A549 (cell line): ENCODE measurements around the gene CPT1B. TPM values are rescaled to one million over a fixed set of nuclear protein-coding genes. Genes with fewer than 3 reads are reported as not detected.

Experiments used
- ATAC-seq, 2 experiments: fragments of 200-7000 bp in 1 of 2; fragments of >200 bp in 1 of 2; cut with Nextera tagmentation in 1 of 2; cut with Tn5 transposase in 1 of 2; 3 replicates each; pipeline versions ENCODE4 v1.8.0 to v1.9.1; 2018 to 2020; ENCODE audit warnings: mild to moderate bottlenecking in 1 of 2, moderate library complexity in 1 of 2
- CTCF ChIA-PET: fragments of 300-600 bp; sonication (Branson Sonifier 250); formaldehyde crosslinking; extraction: SDS; loops from one replicate; lab custom pipeline; 2021; ENCODE audit warnings: antibody characterized with exemption, inconsistent platforms; lab: Yijun Ruan, JAX
- POLR2A ChIA-PET: fragments of 350-600 bp; formaldehyde crosslinking; extraction: SDS; loops from one replicate; lab custom pipeline; 2021; ENCODE audit warnings: antibody characterized with exemption, inconsistent platforms; lab: Yijun Ruan, JAX
- DNase-seq, 2 experiments: peaks; one replicate each; pipeline versions ENCODE4 v3.0.0 to v3.0.0-alpha.2; 2011 to 2016; ENCODE audit warnings: low read depth in 1 of 2, low spot score in 1 of 2
- FAIRE-seq: peaks from 2 replicates; lab custom pipeline; 2011; peaks lifted over from hg19 to GRCh38; lab: Jason Lieb, UNC
- H3K27ac ChIP-seq, 2 experiments: fragments of >200 bp; sonication (Bioruptor Twin); formaldehyde crosslinking; 3 replicates each; pipeline ENCODE4 v1.5.1; 2016 to 2017
- H3K4me1 ChIP-seq: fragments of >200 bp; sonication (Bioruptor Twin); formaldehyde crosslinking; 3 replicates; pipeline ENCODE4 v1.6.1; 2016
- H3K4me2 ChIP-seq: fragments of >200 bp; sonication (Bioruptor Twin); formaldehyde crosslinking; 3 replicates; pipeline ENCODE4 v1.6.1; 2016
- H3K4me3 ChIP-seq: fragments of >200 bp; sonication (Bioruptor Twin); formaldehyde crosslinking; 3 replicates; pipeline ENCODE4 v1.5.1; 2016
- H3K9me3 ChIP-seq: fragments of >200 bp; sonication (Bioruptor Twin); formaldehyde crosslinking; 3 replicates; pipeline ENCODE4 v1.6.1; 2016
- CBX8 ChIP-seq: fragments of 200-600 bp; sonication (generic); IDR thresholded peaks from 2 replicates; pipeline ENCODE4 v1.6.1; 2016
- CTCF ChIP-seq: fragments of >200 bp; sonication (Bioruptor Twin); formaldehyde crosslinking; IDR thresholded peaks from 3 replicates; pipeline ENCODE4 v1.5.1; 2016
- E2F6 ChIP-seq: IDR thresholded peaks from 2 replicates; pipeline ENCODE4 v1.6.1; 2012; ENCODE audit warnings: low read depth, borderline replicate concordance
- ELK1 ChIP-seq: fragments of 150-350 bp; IDR thresholded peaks from 2 replicates; pipeline ENCODE4 v1.6.1; 2014; ENCODE audit warnings: low read depth, mild to moderate bottlenecking, low read length
- FOXS1 ChIP-seq: fragments of 250-450 bp; sonication (Bioruptor Pico); IDR thresholded peaks from 2 replicates; pipeline ENCODE4 v1.5.0; 2020; ENCODE audit warnings: mild to moderate bottlenecking, moderate library complexity
- HOXB5 ChIP-seq: fragments of 250-450 bp; sonication (Bioruptor Pico); IDR thresholded peaks from 2 replicates; pipeline ENCODE4 v1.5.0; 2020; ENCODE audit warnings: mild to moderate bottlenecking, moderate library complexity
- JUN ChIP-seq, 2 experiments: fragments of >200 bp; sonication (Bioruptor Twin); formaldehyde crosslinking; IDR thresholded peaks; 2 replicates in 1 of 2; 3 replicates in 1 of 2; pipeline ENCODE4 v1.6.1; 2016 to 2017
- MAZ ChIP-seq: fragments of 150-350 bp; IDR thresholded peaks from 2 replicates; pipeline ENCODE4 v1.6.1; 2014; ENCODE audit warnings: antibody characterized with exemption, low read depth, low read length, borderline replicate concordance
- MYC ChIP-seq: IDR thresholded peaks from 2 replicates; pipeline ENCODE4 v1.6.1; 2012; ENCODE audit warnings: mild to moderate bottlenecking, inconsistent platforms, low read length, improper control_type of control experiment, borderline replicate concordance
- NR3C1 ChIP-seq: fragments of >200 bp; sonication (Bioruptor Twin); formaldehyde crosslinking; IDR thresholded peaks from 3 replicates; pipeline ENCODE4 v1.6.1; 2017
- PHF8 ChIP-seq: fragments of 200-600 bp; sonication (generic); IDR thresholded peaks from 2 replicates; pipeline ENCODE4 v1.6.1; 2016; ENCODE audit warnings: low read depth, mild to moderate bottlenecking, antibody characterized with exemption, moderate library complexity, borderline replicate concordance
- POLR2A ChIP-seq: IDR thresholded peaks from 2 replicates; pipeline ENCODE4 v1.6.1; 2012; ENCODE audit warnings: mild to moderate bottlenecking, low read length
- POLR2AphosphoS2 ChIP-seq: conservative IDR thresholded peaks from 2 replicates; pipeline ENCODE4 v1.6.1; 2012; ENCODE audit warnings: low read length, improper control_type of control experiment, inconsistent platforms
- RAD21 ChIP-seq, 2 experiments: fragments of >200 bp in 1 of 2; sonication (Bioruptor Twin) in 1 of 2; formaldehyde crosslinking in 1 of 2; IDR thresholded peaks in 1 of 2; conservative IDR thresholded peaks in 1 of 2; 2 replicates in 1 of 2; 3 replicates in 1 of 2; pipeline ENCODE4 v1.6.1; 2012 to 2018; ENCODE audit warnings: inconsistent platforms in 1 of 2
- RNF2 ChIP-seq: fragments of 200-600 bp; sonication (generic); IDR thresholded peaks from 2 replicates; pipeline ENCODE4 v1.6.1; 2016; ENCODE audit warnings: low read depth, mild to moderate bottlenecking, antibody characterized with exemption, moderate library complexity, borderline replicate concordance
- SMC3 ChIP-seq: fragments of >200 bp; sonication (Bioruptor Twin); formaldehyde crosslinking; IDR thresholded peaks from 3 replicates; pipeline ENCODE4 v1.6.1; 2018; ENCODE audit warnings: inconsistent platforms
- TP53 ChIP-seq: fragments of 250-450 bp; sonication (Bioruptor Pico); IDR thresholded peaks from 2 replicates; pipeline ENCODE4 v1.5.0; 2021; ENCODE audit warnings: mild to moderate bottlenecking, moderate library complexity
- WGBS: methylation state at CpG from one replicate; pipeline ENCODE4 v1.1.6; 2017; ENCODE audit errors: missing lambda C conversion rate; 5-methylcytosine and 5-hydroxymethylcytosine counted together
- polyA plus RNA-seq, 4 experiments: library from polyadenylated mRNA; depleted of rRNA in 3 of 4; stranded (reverse); fragments of >200 nt; fragmentation: RNase III in 1 of 4; extraction: RNeasy Plus Mini Kit Qiagen cat#74134 plus additional on column Dnase treatment in 1 of 4; gene quantifications; 2 replicates in 3 of 4; 3 replicates in 1 of 4; pipeline ENCODE4 v1.2.3, GENCODE V29; 2011 to 2017
- TF ChIP-seq, protein P1 (sequence below): IDR thresholded peaks from 2 replicates; pipeline ENCODE4 v1.6.1; 2012
- TF ChIP-seq, protein P2 (sequence below): fragments of >200 bp; sonication (Bioruptor Twin); formaldehyde crosslinking; IDR thresholded peaks from 3 replicates; pipeline ENCODE4 v1.6.1; 2016

The CPT1B gene
- polyA plus RNA-seq, 2 of the 4 experiments (the other 2 are of a cell fraction): 12.1 to 26.5 TPM

- peak overlapping the region; percentile 70 for H3K4me3 ChIP-seq
- DNase-seq (peak; percentile 53 to 74), ATAC-seq (peak; percentile 28), FAIRE-seq (no peak)
- H3K9me3 ChIP-seq: no peaks in the 10 kb centered on the region
- WGBS: no CpG with 5 or more reads among the region's 77 CpGs
- peaks cover 20% of the 10 kb centered on the region for H3K4me1 ChIP-seq
- ChIA-PET CTCF (interaction anchor here (0.7 to 2.7 kb wide), 32 partner anchors 9 to 385 kb away, joined by 3 to 31 read pairs (median 4); partner anchors contain the start of genes KLHDC7B, LMF2, NCAPH2 and SYCE3), POLR2A (interaction anchor here (0.6 to 2.8 kb wide), 9 partner anchors 13 to 336 kb away, joined by 3 to 36 read pairs (median 4); partner anchors contain the start of genes CHKB, KLHDC7B, LMF2 and NCAPH2)
- H3K27ac ChIP-seq: peak overlapping the region; percentile 92 to 99
- TF ChIP-seq SMC3 (peak; percentile 38), CBX8 (no peak), RAD21 (conservative IDR thresholded peaks at IDR 0.05 in 1 of 2, IDR thresholded peaks at IDR 0.05 in 1 of 2) (peak in 1 of 2 experiments; percentile 33; a peak in 1 of 5 replicates), CTCF (peak; percentile 68), POLR2A (peak; percentile 23), PHF8 (peak; percentile 39; the same call in 1 of the 2 replicates), RNF2 (no peak), ELK1 (no peak), HOXB5 (no peak), FOXS1 (CRISPR knock-in tag) (no peak), POLR2AphosphoS2 (no peak), JUN (IDR thresholded peaks at IDR 0.05) (peak in 1 of 2 experiments; percentile 65; a peak in 3 of 5 replicates), TP53 (CRISPR knock-in tag) (0 out of 2 replicates have a peak, but pooled peaks have one; percentile 10), MAZ (no peak), MYC (0 out of 2 replicates have a peak, but pooled peaks have one; percentile 17)
- TF ChIP-seq, protein P1, sequence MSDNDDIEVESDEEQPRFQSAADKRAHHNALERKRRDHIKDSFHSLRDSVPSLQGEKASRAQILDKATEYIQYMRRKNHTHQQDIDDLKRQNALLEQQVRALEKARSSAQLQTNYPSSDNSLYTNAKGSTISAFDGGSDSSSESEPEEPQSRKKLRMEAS: peak; percentile 69
- TF ChIP-seq, protein P2, sequence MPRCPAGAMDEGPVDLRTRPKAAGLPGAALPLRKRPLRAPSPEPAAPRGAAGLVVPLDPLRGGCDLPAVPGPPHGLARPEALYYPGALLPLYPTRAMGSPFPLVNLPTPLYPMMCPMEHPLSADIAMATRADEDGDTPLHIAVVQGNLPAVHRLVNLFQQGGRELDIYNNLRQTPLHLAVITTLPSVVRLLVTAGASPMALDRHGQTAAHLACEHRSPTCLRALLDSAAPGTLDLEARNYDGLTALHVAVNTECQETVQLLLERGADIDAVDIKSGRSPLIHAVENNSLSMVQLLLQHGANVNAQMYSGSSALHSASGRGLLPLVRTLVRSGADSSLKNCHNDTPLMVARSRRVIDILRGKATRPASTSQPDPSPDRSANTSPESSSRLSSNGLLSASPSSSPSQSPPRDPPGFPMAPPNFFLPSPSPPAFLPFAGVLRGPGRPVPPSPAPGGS: 0 out of 3 replicates have a peak, but pooled peaks have one; percentile 14
- peak overlapping the region; percentile 96 for H3K4me2 ChIP-seq
Measured at GRCh38 chr22:50526108-50526833, 52.0 kb downstream of the CPT1B start.

DNA sequence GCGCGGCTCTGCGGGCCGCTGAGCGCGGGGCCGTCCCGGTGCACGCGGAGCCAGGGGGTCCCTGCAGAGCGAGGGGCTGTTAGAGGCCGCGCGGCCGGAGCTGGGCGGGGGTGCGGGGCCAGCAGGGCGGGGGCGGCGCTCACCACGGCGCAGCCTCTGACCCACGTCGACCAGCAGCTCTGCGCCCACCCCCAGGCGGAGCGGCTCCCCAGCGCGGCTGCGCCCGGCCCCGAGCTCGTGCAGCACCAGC, 52.4 kb downstream of the CPT1B start:
- H3K27ac ChIP-seq: peak overlapping the region; percentile 92 to 99
- POLR2A ChIA-PET: interaction anchor here (0.9 to 2.8 kb wide), 8 partner anchors 14 to 335 kb away, joined by 3 to 36 read pairs (median 6); partner anchors contain the start of genes CHKB, KLHDC7B, LMF2 and NCAPH2

More for the DNA sequence above, 52.4 kb downstream of the CPT1B start:
- peak overlapping the region; percentile 70 for H3K4me3 ChIP-seq
- H3K4me2 ChIP-seq: peak overlapping the region; percentile 96
- CTCF ChIA-PET: interaction anchor here (0.7 to 2.7 kb wide), 33 partner anchors 9 to 385 kb away, joined by 3 to 31 read pairs (median 4); partner anchors contain the start of genes KLHDC7B, LMF2, NCAPH2 and SYCE3
- no CpG with 5 or more reads among the region's 33 CpGs for WGBS
- peak; percentile 8 to 23; a peak in 3 of 6 replicates for ATAC-seq
- peaks cover 20% of the 10 kb centered on the region for H3K4me1 ChIP-seq
- TF ChIP-seq JUN (IDR thresholded peaks at IDR 0.05) (peak; percentile 16 to 39; a peak in 1 of 5 replicates), RNF2 (no peak), NR3C1 (no peak), E2F6 (no peak)
- DNase-seq: no peak
- no peaks in the 10 kb centered on the region for H3K9me3 ChIP-seq
- FAIRE-seq: no peak
